Glutamatergic neuron (in vitro differentiated cells): ENCODE measurements around the gene CEP164. TPM values are rescaled to one million over a fixed set of nuclear protein-coding genes. Genes with fewer than 3 reads are reported as not detected.
"Not testable (repeated sequence)": the region's sequence is repeated elsewhere in the genome, so short reads cannot be mapped to it uniquely, and the experiment has no call there.

Source experiments
- DNase-seq: peaks from one replicate; pipeline ENCODE4 v3.0.0; 2022
- H3K27ac Mint-ChIP-seq: one replicate; pipeline ENCODE4 v1.8.0; 2020; ENCODE audit warnings: mild to moderate bottlenecking, mixed read lengths, inconsistent platforms; ENCODE audit not compliant: unreplicated experiment
- H3K27me3 Mint-ChIP-seq: one replicate; pipeline ENCODE4 v1.8.0; 2020; ENCODE audit warnings: mild to moderate bottlenecking, moderate library complexity, mixed read lengths, inconsistent platforms; ENCODE audit not compliant: unreplicated experiment
- H3K36me3 Mint-ChIP-seq: one replicate; pipeline ENCODE4 v1.8.0; 2020; ENCODE audit warnings: mild to moderate bottlenecking, mixed read lengths, inconsistent platforms; ENCODE audit not compliant: unreplicated experiment
- H3K4me1 Mint-ChIP-seq: one replicate; pipeline ENCODE4 v1.8.0; 2020; ENCODE audit warnings: mild to moderate bottlenecking, low read depth, mixed read lengths, inconsistent platforms; ENCODE audit not compliant: unreplicated experiment
- H3K4me3 Mint-ChIP-seq: one replicate; pipeline ENCODE4 v1.8.0; 2020; ENCODE audit warnings: mild to moderate bottlenecking, mixed read lengths, inconsistent platforms; ENCODE audit not compliant: unreplicated experiment
- H3K9me3 Mint-ChIP-seq: one replicate; pipeline ENCODE4 v1.8.0; 2020; ENCODE audit warnings: mild to moderate bottlenecking, moderate library complexity, mixed read lengths, inconsistent platforms; ENCODE audit not compliant: unreplicated experiment
- total RNA-seq: library from RNA; stranded (reverse); fragmentation: NEBNext Ultra II Directional; extraction: Animal tissue kit (Norgen Biotek cat#: 25700); gene quantifications from one replicate; pipeline ENCODE4 v1.2.1, GENCODE V29; 2021; ENCODE audit not compliant: unreplicated experiment
- TF ChIP-seq, protein P1 (sequence below): fragments of 200-600 bp; sonication (generic); IDR thresholded peaks from one replicate; pipeline ENCODE4 v1.5.0; 2021; ENCODE audit not compliant: partially characterized antibody, unreplicated experiment

CEP164 gene
- total RNA-seq, 1 donor from 2014 or later: 27.1 TPM

GRCh38 chr11:117396970-117397369 is 69.3 kb downstream of the CEP164 start:
- Mint-ChIP-seq H3K27me3 (no peaks in the 10 kb centered on the region), H3K27ac (no peak overlapping the region), H3K4me3 (no peak overlapping the region), H3K4me1 (no peaks in the 10 kb centered on the region), H3K9me3 (peaks cover 4% of the 10 kb centered on the region), H3K36me3 (peaks cover 25% of the 10 kb centered on the region)
- TF ChIP-seq, protein P1, sequence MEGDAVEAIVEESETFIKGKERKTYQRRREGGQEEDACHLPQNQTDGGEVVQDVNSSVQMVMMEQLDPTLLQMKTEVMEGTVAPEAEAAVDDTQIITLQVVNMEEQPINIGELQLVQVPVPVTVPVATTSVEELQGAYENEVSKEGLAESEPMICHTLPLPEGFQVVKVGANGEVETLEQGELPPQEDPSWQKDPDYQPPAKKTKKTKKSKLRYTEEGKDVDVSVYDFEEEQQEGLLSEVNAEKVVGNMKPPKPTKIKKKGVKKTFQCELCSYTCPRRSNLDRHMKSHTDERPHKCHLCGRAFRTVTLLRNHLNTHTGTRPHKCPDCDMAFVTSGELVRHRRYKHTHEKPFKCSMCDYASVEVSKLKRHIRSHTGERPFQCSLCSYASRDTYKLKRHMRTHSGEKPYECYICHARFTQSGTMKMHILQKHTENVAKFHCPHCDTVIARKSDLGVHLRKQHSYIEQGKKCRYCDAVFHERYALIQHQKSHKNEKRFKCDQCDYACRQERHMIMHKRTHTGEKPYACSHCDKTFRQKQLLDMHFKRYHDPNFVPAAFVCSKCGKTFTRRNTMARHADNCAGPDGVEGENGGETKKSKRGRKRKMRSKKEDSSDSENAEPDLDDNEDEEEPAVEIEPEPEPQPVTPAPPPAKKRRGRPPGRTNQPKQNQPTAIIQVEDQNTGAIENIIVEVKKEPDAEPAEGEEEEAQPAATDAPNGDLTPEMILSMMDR: no peak
- DNase-seq: no peak

DNA sequence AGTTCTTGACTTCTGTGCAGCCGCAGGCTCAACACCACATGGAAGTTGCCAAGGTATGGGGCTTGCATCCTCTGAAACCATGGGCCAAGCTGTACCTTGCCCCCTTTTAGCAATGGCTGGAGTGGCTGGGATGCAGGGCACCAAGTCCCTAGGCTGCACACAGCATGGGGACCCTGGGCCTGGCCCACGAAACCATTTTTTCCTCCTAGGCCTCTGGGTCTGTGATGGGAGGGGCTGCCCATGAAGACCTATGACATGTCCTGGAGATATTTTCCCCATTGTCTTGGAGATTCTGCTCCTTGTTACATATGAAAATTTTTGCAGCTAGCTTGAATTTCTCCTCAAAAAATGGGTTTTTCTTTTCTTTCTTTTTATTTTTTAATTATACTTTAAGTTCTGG is 71.0 kb downstream of the CEP164 start:
- H3K27ac Mint-ChIP-seq, H3K27me3 Mint-ChIP-seq: not testable (repeated sequence)

DNA sequence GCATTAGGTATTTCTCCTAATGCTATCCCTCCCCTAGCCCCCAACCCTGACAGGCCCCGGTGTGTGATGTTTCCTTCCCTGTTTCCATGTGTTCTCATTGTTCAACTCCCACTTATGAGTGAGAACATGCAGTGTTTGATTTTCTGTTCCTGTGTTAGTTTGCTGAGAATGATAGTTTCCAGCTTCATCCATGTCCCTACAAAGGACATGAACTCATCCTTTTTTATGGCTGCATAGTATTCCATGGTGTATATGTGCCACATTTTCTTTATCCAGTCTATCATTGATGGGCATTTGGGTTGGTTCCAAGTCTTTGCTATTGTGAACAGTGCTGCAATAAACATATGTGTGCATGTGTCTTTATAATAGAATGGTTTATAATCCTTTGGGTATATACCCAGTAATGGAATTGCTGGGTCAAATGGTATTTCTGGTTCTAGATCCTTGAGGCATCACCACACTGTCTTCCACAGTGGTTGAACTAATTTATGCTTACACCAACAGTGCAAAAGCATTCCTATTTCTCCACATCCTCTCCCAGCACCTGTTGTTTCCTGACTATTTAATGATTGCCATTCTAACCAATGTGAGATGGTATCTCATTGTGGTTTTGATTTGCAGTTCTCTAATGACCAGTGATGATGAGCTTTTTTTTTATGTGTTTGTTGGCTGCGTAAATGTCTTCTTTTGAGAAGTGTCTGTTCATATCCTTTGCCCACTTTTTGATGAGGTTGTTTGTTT is 71.6 kb downstream of the CEP164 start:
- not testable (repeated sequence) for H3K4me1 Mint-ChIP-seq, H3K4me3 Mint-ChIP-seq, H3K27ac Mint-ChIP-seq, H3K27me3 Mint-ChIP-seq, DNase-seq, H3K9me3 Mint-ChIP-seq
- peaks cover 41% of the 10 kb centered on the region for H3K36me3 Mint-ChIP-seq

More for the DNA sequence above, 71.0 kb downstream of the CEP164 start:
- not testable (repeated sequence) for H3K4me1 Mint-ChIP-seq, H3K4me3 Mint-ChIP-seq, H3K9me3 Mint-ChIP-seq, DNase-seq
- H3K36me3 Mint-ChIP-seq: peaks cover 37% of the 10 kb centered on the region

- H3K27ac Mint-ChIP-seq, DNase-seq, H3K27me3 Mint-ChIP-seq, H3K4me1 Mint-ChIP-seq, H3K9me3 Mint-ChIP-seq, H3K4me3 Mint-ChIP-seq: not testable (repeated sequence)
- H3K36me3 Mint-ChIP-seq: peaks cover 42% of the 10 kb centered on the region
Observed at GRCh38 chr11:117405898-117406297, 78.2 kb downstream of the CEP164 start.

DNA sequence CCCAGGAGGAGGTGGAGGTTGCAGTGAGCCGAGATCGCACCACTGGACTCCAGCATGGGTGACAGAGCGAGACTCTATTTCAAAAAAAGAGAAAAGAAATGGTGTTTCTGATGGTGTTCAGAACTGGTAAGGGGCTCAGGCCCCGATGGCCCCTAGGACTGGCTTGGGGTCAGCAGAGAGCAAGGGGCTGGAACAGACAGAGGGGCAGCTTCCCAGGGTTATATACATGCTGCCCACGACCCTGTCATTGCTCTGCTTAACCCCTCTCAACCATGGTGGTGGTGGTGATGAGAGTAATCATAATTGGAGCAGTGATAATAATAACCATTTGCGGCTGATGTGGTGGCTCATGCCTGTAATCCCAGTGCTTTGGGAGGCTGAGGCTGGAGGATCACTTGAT is 79.4 kb downstream of the CEP164 start:
- peaks cover 6% of the 10 kb centered on the region for H3K27me3 Mint-ChIP-seq
- no peak overlapping the region for H3K27ac Mint-ChIP-seq
- DNase-seq: no peak
- no peaks in the 10 kb centered on the region for H3K4me1 Mint-ChIP-seq
- TF ChIP-seq, protein P1: no peak
- H3K36me3 Mint-ChIP-seq: peaks cover 36% of the 10 kb centered on the region
- no peaks in the 10 kb centered on the region for H3K9me3 Mint-ChIP-seq
- no peak overlapping the region for H3K4me3 Mint-ChIP-seq

DNA sequence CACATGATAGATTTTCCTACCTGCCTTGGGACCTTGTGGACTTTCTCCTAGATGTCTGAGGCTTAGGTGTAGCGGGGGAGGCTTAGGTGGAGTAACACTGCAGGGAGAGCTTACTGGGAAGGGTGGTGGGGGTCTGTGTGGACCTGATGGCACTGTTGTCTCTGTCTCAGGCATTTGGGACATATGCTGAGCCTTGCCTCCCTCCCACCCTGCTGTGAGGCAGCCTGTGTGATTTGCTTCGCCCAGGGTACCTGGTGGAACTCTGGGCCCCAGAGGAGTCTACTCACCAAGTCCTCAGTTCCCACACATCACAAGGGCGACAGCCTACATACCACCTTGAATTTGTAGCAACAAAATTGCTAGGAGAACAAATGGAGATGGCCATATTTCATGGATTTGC is 80.7 kb downstream of the CEP164 start:
- Mint-ChIP-seq H3K27me3 (peaks cover 9% of the 10 kb centered on the region), H3K27ac (no peak overlapping the region), H3K36me3 (peaks cover 26% of the 10 kb centered on the region), H3K9me3 (peaks cover 3% of the 10 kb centered on the region), H3K4me3 (no peak overlapping the region), H3K4me1 (peaks cover 5% of the 10 kb centered on the region)
- TF ChIP-seq, protein P1: no peak
- no peak for DNase-seq
